Loucy (cell line): ENCODE data around the gene CACNA2D3.

ENCODE experiments used
- EZH2phosphoT487 ChIP-seq: fragments of 200-600 bp; IDR thresholded peaks from 2 replicates; pipeline ENCODE4 v1.6.1; 2018; ENCODE audit warnings: antibody characterized with exemption, mild to moderate bottlenecking, moderate library complexity, borderline replicate concordance
- TF ChIP-seq, protein P1 (sequence below): fragments of 200-600 bp; sonication (generic); conservative IDR thresholded peaks from 2 replicates; pipeline ENCODE4 v1.5.1; 2014; ENCODE audit warnings: mild to moderate bottlenecking, antibody characterized with exemption, low read length

DNA sequence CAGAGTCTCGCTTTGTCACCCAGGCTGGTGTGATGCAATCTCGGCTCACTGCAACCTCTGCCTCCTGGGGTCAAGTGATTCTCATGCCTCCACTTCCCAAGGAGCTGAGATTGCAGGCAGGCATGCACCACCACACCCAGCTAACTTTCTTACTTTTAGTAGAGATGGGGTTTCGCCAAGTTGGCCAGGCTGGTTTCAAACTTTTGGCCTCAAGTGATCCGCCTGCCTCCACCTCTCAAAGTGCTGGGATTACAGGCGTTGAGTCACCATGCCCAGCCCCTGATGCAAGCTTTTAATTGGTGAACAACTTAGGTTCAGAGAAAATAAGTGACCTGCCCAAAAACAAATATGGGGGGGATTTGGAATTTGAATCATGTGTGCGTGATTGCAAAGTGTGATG, 559.4 kb downstream of the CACNA2D3 start:
- TF ChIP-seq, protein P1, sequence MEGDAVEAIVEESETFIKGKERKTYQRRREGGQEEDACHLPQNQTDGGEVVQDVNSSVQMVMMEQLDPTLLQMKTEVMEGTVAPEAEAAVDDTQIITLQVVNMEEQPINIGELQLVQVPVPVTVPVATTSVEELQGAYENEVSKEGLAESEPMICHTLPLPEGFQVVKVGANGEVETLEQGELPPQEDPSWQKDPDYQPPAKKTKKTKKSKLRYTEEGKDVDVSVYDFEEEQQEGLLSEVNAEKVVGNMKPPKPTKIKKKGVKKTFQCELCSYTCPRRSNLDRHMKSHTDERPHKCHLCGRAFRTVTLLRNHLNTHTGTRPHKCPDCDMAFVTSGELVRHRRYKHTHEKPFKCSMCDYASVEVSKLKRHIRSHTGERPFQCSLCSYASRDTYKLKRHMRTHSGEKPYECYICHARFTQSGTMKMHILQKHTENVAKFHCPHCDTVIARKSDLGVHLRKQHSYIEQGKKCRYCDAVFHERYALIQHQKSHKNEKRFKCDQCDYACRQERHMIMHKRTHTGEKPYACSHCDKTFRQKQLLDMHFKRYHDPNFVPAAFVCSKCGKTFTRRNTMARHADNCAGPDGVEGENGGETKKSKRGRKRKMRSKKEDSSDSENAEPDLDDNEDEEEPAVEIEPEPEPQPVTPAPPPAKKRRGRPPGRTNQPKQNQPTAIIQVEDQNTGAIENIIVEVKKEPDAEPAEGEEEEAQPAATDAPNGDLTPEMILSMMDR, result no peak
- no peak for TF ChIP-seq EZH2phosphoT487
